ENCODE measurements around the gene MAP3K21. TPM values are rescaled to one million over a fixed set of nuclear protein-coding genes. Genes with fewer than 3 reads are reported as not detected.

MAP3K21 gene
- total and polyA plus RNA-seq, 2 of the 8 experiments (the other 6 are each of a cell fraction or from before 2014, with no cell fraction given) = 21.2 to 21.8 TPM

GRCh38 chr1:233364695-233365539 is 37.4 kb downstream of the MAP3K21 start (continued):
- peak in 2 of 3 experiments; percentile 29 to 40; a peak in 2 of 4 replicates for TF ChIP-seq CTCF (IDR thresholded peaks at IDR 0.05; ENCODE audit: control extremely low read depth in 1 of 3, insufficient read depth in 1 of 3, low read depth in 1 of 3, low read length in 3 of 3)
- TF ChIP-seq POLR2AphosphoS5 (IDR thresholded peaks at IDR 0.05; ENCODE audit: low read depth, low read length) = no peak

Measured in H1 (cell line).